ENCODE measurements around the gene OXSM.

DNA sequence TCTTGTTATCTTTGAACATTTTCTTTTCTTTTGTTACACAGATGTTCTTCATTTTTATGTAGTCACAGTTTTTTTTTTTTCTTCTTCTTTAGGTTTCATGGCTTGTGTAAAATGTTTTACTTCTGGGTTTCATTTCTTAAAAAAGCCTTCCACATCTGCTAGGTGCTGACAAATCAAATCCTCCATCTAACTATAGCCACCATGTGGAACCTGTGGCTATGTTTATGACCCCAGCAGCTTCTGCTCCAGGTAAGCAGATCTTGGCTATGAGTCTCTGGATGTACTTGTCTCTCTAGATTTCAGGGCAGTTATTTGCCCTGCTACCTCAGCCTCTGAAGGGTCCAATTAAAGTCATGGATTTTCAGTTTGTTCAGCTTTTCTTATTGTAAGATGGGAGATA, 44.5 kb downstream of the OXSM start:
- TF ChIP-seq, protein P1, sequence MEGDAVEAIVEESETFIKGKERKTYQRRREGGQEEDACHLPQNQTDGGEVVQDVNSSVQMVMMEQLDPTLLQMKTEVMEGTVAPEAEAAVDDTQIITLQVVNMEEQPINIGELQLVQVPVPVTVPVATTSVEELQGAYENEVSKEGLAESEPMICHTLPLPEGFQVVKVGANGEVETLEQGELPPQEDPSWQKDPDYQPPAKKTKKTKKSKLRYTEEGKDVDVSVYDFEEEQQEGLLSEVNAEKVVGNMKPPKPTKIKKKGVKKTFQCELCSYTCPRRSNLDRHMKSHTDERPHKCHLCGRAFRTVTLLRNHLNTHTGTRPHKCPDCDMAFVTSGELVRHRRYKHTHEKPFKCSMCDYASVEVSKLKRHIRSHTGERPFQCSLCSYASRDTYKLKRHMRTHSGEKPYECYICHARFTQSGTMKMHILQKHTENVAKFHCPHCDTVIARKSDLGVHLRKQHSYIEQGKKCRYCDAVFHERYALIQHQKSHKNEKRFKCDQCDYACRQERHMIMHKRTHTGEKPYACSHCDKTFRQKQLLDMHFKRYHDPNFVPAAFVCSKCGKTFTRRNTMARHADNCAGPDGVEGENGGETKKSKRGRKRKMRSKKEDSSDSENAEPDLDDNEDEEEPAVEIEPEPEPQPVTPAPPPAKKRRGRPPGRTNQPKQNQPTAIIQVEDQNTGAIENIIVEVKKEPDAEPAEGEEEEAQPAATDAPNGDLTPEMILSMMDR (IDR thresholded peaks at IDR 0.05; ENCODE audit: insufficient read depth, low read length, poor library complexity, severe bottlenecking) = no peak
- no peak for TF ChIP-seq EZH2phosphoT487 (conservative IDR thresholded peaks at IDR 0.05; ENCODE audit: low read length)
